IMR-90 (cell line): ENCODE results near the gene BPIFA1. TPM values are rescaled to one million over a fixed set of nuclear protein-coding genes. Genes with fewer than 3 reads are reported as not detected.

Experiments used
- ATAC-seq: fragments of 200-7000 bp; cut with Tn5 transposase; 2 replicates; pipeline ENCODE4 v1.9.1; 2020; ENCODE audit warnings: low read depth, mild to moderate bottlenecking, moderate library complexity
- BruUV-seq: library from RNA; stranded (reverse); fragments of 400-500 nt; replicated peaks from 2 replicates; lab custom pipeline; 2021; lab: Mats Ljungman, UMichigan
- CTCF ChIA-PET: fragments of 300-600 bp; formaldehyde crosslinking; extraction: SDS; loops from one replicate; lab custom pipeline; 2021; ENCODE audit warnings: antibody characterized with exemption; lab: Yijun Ruan, JAX
- POLR2A ChIA-PET: fragments of 300-600 bp; sonication (Branson Sonifier 250); formaldehyde crosslinking; loops from one replicate; lab custom pipeline; 2022; ENCODE audit warnings: antibody characterized with exemption; ENCODE audit not compliant: unreplicated experiment; lab: Charles Lee
- DNase-seq: peaks from one replicate; pipeline ENCODE4 v3.0.0; 2013
- H2AFZ ChIP-seq: replicated peaks from 2 replicates; pipeline ENCODE3; 2013; ENCODE audit warnings: low read length, mild to moderate bottlenecking; ENCODE audit not compliant: poor library complexity
- H2AK5ac ChIP-seq: 2 replicates; pipeline ENCODE4 v1.6.1; 2013; ENCODE audit warnings: low read depth, low read length, inconsistent platforms
- H2AK9ac ChIP-seq: replicated peaks from 2 replicates; pipeline ENCODE3; 2013; ENCODE audit warnings: mild to moderate bottlenecking, low read depth, low read length, moderate library complexity; ENCODE audit not compliant: poor library complexity
- H2BK120ac ChIP-seq: 2 replicates; pipeline ENCODE4 v1.6.1; 2013; ENCODE audit warnings: low read depth, low read length, inconsistent platforms
- H2BK15ac ChIP-seq: 3 replicates; pipeline ENCODE4 v1.6.1; 2013; ENCODE audit warnings: low read depth, low read length, inconsistent platforms
- H2BK20ac ChIP-seq: 2 replicates; pipeline ENCODE4 v1.6.1; 2013; ENCODE audit warnings: low read depth, mild to moderate bottlenecking, inconsistent platforms, low read length, moderate library complexity
- H2BK5ac ChIP-seq: 2 replicates; pipeline ENCODE4 v1.6.1; 2013; ENCODE audit warnings: mild to moderate bottlenecking, low read depth, low read length, inconsistent platforms; ENCODE audit not compliant: poor library complexity, severe bottlenecking
- H3K14ac ChIP-seq: replicated peaks from 2 replicates; pipeline ENCODE4 v1.6.1; 2013; ENCODE audit warnings: low read depth, low read length, inconsistent platforms
- H3K18ac ChIP-seq: 2 replicates; pipeline ENCODE4 v1.6.1; 2013; ENCODE audit warnings: low read depth, low read length, control low read depth
- H3K23ac ChIP-seq: 2 replicates; pipeline ENCODE4 v1.6.1; 2013; ENCODE audit warnings: low read depth, low read length, inconsistent platforms
- H3K27ac ChIP-seq: 2 replicates; pipeline ENCODE4 v1.5.1; 2013; ENCODE audit warnings: mild to moderate bottlenecking, control low read depth, low read length; ENCODE audit not compliant: insufficient read depth
- H3K27me3 ChIP-seq: 2 replicates; pipeline ENCODE4 v1.6.1; 2013; ENCODE audit warnings: low read length; ENCODE audit not compliant: control insufficient read depth, insufficient read depth
- H3K36me3 ChIP-seq: 2 replicates; pipeline ENCODE4 v1.6.1; 2013; ENCODE audit warnings: low read length, mixed read lengths; ENCODE audit not compliant: control insufficient read depth, insufficient read depth
- H3K4ac ChIP-seq: 2 replicates; pipeline ENCODE4 v1.6.1; 2013; ENCODE audit warnings: low read depth, low read length, inconsistent platforms
- H3K4me1 ChIP-seq: 2 replicates; pipeline ENCODE4 v1.6.1; 2013; ENCODE audit warnings: low read length, mixed read lengths; ENCODE audit not compliant: control insufficient read depth, insufficient read depth
- H3K4me2 ChIP-seq: 2 replicates; pipeline ENCODE4 v1.6.1; 2013; ENCODE audit warnings: low read depth, mild to moderate bottlenecking, control low read depth, low read length, moderate library complexity
- H3K4me3 ChIP-seq: 2 replicates; pipeline ENCODE4 v1.5.1; 2013; ENCODE audit warnings: low read depth, mild to moderate bottlenecking, control low read depth, low read length, moderate library complexity; ENCODE audit not compliant: insufficient read depth
- H3K56ac ChIP-seq: 2 replicates; pipeline ENCODE4 v1.6.1; 2013; ENCODE audit warnings: low read length, inconsistent platforms; ENCODE audit not compliant: insufficient read depth; ENCODE audit errors: extremely low read depth
- H3K79me1 ChIP-seq, 2 experiments: 2 replicates each; pipeline ENCODE4 v1.6.1; 2013; ENCODE audit warnings: low read length in 2 of 2, inconsistent platforms in 1 of 2, low read depth in 1 of 2
- H3K9ac ChIP-seq: 2 replicates; pipeline ENCODE4 v1.6.1; 2013; ENCODE audit warnings: low read depth, low read length, control low read depth
- H3K9me1 ChIP-seq: 2 replicates; pipeline ENCODE4 v1.6.1; 2013; ENCODE audit warnings: low read length, inconsistent platforms; ENCODE audit not compliant: insufficient read depth
- H3K9me3 ChIP-seq: 2 replicates; pipeline ENCODE4 v1.6.1; 2013; ENCODE audit warnings: low read length; ENCODE audit not compliant: control insufficient read depth, insufficient read depth
- H4K20me1 ChIP-seq: 2 replicates; pipeline ENCODE4 v1.6.1; 2013; ENCODE audit warnings: low read length, inconsistent platforms; ENCODE audit not compliant: insufficient read depth
- H4K5ac ChIP-seq: 2 replicates; pipeline ENCODE4 v1.6.1; 2013; ENCODE audit warnings: mild to moderate bottlenecking, low read depth, low read length, control low read depth
- H4K8ac ChIP-seq, 2 experiments: 2 replicates each; pipeline ENCODE4 v1.6.1; 2013; ENCODE audit warnings: low read depth in 2 of 2, low read length in 2 of 2, control low read depth in 1 of 2, inconsistent platforms in 1 of 2
- H4K91ac ChIP-seq: 2 replicates; pipeline ENCODE4 v1.6.1; 2013; ENCODE audit warnings: low read depth, low read length, inconsistent platforms; ENCODE audit not compliant: insufficient read depth
- CHD1 ChIP-seq: IDR thresholded peaks from 2 replicates; pipeline ENCODE4 v1.6.1; 2012; ENCODE audit warnings: low read depth, low read length, improper control_type of control experiment
- CTCF ChIP-seq: conservative IDR thresholded peaks from 2 replicates; pipeline ENCODE4 v1.5.1; 2012; ENCODE audit warnings: mild to moderate bottlenecking, low read depth, low read length, improper control_type of control experiment
- ELK1 ChIP-seq: fragments of 150-350 bp; IDR thresholded peaks from 2 replicates; pipeline ENCODE4 v1.6.1; 2016; ENCODE audit warnings: low read depth, mild to moderate bottlenecking, low read length, moderate library complexity, borderline replicate concordance
- FOS ChIP-seq: fragments of 150-350 bp; IDR thresholded peaks from 2 replicates; pipeline ENCODE4 v1.6.1; 2016; ENCODE audit warnings: low read depth, low read length
- NFE2L2 ChIP-seq: fragments of 150-350 bp; IDR thresholded peaks from 2 replicates; pipeline ENCODE4 v1.6.1; 2016; ENCODE audit warnings: low read depth, mild to moderate bottlenecking, low read length
- POLR2A ChIP-seq: IDR thresholded peaks from 2 replicates; pipeline ENCODE4 v1.6.1; 2012; ENCODE audit warnings: mild to moderate bottlenecking, low read depth, low read length
- RAD21 ChIP-seq: IDR thresholded peaks from 2 replicates; pipeline ENCODE4 v1.6.1; 2012; ENCODE audit warnings: low read length, improper control_type of control experiment
- RFX5 ChIP-seq: IDR thresholded peaks from 2 replicates; pipeline ENCODE4 v1.8.0; 2012; ENCODE audit warnings: low read depth, mild to moderate bottlenecking, low read length, moderate library complexity
- SMC3 ChIP-seq: fragments of 150-350 bp; IDR thresholded peaks from 2 replicates; pipeline ENCODE4 v1.6.1; 2016; ENCODE audit warnings: low read depth, mild to moderate bottlenecking, antibody characterized with exemption, low read length, moderate library complexity
- USF2 ChIP-seq: fragments of 150-350 bp; IDR thresholded peaks from 2 replicates; pipeline ENCODE4 v1.6.1; 2017; ENCODE audit warnings: mild to moderate bottlenecking, antibody characterized with exemption, low read length, low read depth
- WGBS, 2 experiments: methylation state at CpG; one replicate each; pipeline versions ENCODE4 v1.1.5 to v1.1.7; 2013; ENCODE audit warnings: missing lambda C conversion rate in 2 of 2; ENCODE audit not compliant: insufficient read length in 1 of 2; ENCODE audit errors: extremely low coverage in 2 of 2; 5-methylcytosine and 5-hydroxymethylcytosine counted together
- dilution Hi-C: fragments of 300-500 bp; cut with HindIII; formaldehyde crosslinking; loops from one replicate; pipeline ENCODE4 v1.14.3; 2018; ENCODE audit warnings: low sequenced_read_pairs; ENCODE audit not compliant: unreplicated experiment
- in situ Hi-C: fragments of 300-500 bp; cut with MboI; formaldehyde crosslinking; loops from 3 replicates; pipeline ENCODE4 v1.14.3; 2019; ENCODE audit warnings: low sequenced_read_pairs, inconsistent platforms, mixed read lengths
- intact Hi-C: fragments of 100-400 bp; cut with micrococcal nuclease; formaldehyde crosslinking; loops from 2 replicates; pipeline ENCODE4 v1.10.0; 2022
- polyA plus RNA-seq, 3 experiments: library from polyadenylated mRNA; depleted of rRNA; stranded (reverse); fragments of >200 nt; gene quantifications; 2 replicates each; pipeline ENCODE4 v1.2.3, GENCODE V29; 2012; ENCODE audit warnings: low replicate concordance in 1 of 3
- total RNA-seq: library from RNA; depleted of rRNA; stranded (reverse); fragments of >200 nt; gene quantifications from 2 replicates; pipeline ENCODE4 v1.2.3, GENCODE V29; 2012

BPIFA1 gene
- total and polyA plus RNA-seq, 2 of the 4 experiments (the other 2 are of a cell fraction), result not detected

GRCh38 chr20:33291830-33292355 is 56.1 kb downstream of the BPIFA1 start:
- ChIA-PET POLR2A (no interaction called here), CTCF (interaction anchor here (0.5 to 1.4 kb wide), 2 partner anchors 31 to 142 kb away, joined by 3 read pairs; no protein-coding TSS in a partner anchor)
- Histone ChIP-seq H3K27me3 (peaks cover 23% of the 10 kb centered on the region), H3K9ac (no peak overlapping the region), H3K4me2 (no peak overlapping the region), H3K27ac (no peak overlapping the region), H4K8ac (no peak overlapping the region), H3K4me1 (no peaks in the 10 kb centered on the region), H3K9me3 (no peaks in the 10 kb centered on the region), H2AFZ (no peak overlapping the region), H3K18ac (no peak overlapping the region), H3K79me1 (no peaks in the 10 kb centered on the region), H2AK5ac (no peak overlapping the region), H2BK20ac (no peak overlapping the region), H3K14ac (no peak overlapping the region), H4K91ac (no peak overlapping the region), H2BK15ac (no peak overlapping the region), H2AK9ac (no peak overlapping the region), H3K23ac (no peak overlapping the region), H3K9me1 (no peaks in the 10 kb centered on the region), H3K56ac (no peak overlapping the region), H2BK5ac (no peak overlapping the region), H3K4me3 (no peak overlapping the region), H3K4ac (no peak overlapping the region), H2BK120ac (no peak overlapping the region), H3K36me3 (no peaks in the 10 kb centered on the region), H4K20me1 (peaks cover 4% of the 10 kb centered on the region; the same call in 1 of the 2 replicates), H4K5ac (no peak overlapping the region)
- TF ChIP-seq POLR2A (no peak), CHD1 (no peak), CTCF (peak; percentile 56), RFX5 (no peak), FOS (no peak), ELK1 (no peak), RAD21 (peak; percentile 48), NFE2L2 (no peak), USF2 (no peak), SMC3 (0 out of 2 replicates have a peak, but pooled peaks have one; percentile 9)
- dilution Hi-C loops (no loop called here), intact Hi-C loops (no loop called here), in situ Hi-C loops (no loop called here)
- ATAC-seq, result no peak
- DNase-seq, result no peak
- no TSS peak for BruUV-seq
- 0% methylated on average over 1 of the region's 7 CpGs; no CpG with 5 or more reads in 1 of the 2 experiments for WGBS, 2 experiments
